ENCODE data around the gene UVSSA. TPM values are rescaled to one million over a fixed set of nuclear protein-coding genes. Genes with fewer than 3 reads are reported as not detected.

Gene UVSSA
- polyA plus RNA-seq, 1 of the 3 experiments (the other 2 are of a cell fraction), result 14.9 TPM

DNA sequence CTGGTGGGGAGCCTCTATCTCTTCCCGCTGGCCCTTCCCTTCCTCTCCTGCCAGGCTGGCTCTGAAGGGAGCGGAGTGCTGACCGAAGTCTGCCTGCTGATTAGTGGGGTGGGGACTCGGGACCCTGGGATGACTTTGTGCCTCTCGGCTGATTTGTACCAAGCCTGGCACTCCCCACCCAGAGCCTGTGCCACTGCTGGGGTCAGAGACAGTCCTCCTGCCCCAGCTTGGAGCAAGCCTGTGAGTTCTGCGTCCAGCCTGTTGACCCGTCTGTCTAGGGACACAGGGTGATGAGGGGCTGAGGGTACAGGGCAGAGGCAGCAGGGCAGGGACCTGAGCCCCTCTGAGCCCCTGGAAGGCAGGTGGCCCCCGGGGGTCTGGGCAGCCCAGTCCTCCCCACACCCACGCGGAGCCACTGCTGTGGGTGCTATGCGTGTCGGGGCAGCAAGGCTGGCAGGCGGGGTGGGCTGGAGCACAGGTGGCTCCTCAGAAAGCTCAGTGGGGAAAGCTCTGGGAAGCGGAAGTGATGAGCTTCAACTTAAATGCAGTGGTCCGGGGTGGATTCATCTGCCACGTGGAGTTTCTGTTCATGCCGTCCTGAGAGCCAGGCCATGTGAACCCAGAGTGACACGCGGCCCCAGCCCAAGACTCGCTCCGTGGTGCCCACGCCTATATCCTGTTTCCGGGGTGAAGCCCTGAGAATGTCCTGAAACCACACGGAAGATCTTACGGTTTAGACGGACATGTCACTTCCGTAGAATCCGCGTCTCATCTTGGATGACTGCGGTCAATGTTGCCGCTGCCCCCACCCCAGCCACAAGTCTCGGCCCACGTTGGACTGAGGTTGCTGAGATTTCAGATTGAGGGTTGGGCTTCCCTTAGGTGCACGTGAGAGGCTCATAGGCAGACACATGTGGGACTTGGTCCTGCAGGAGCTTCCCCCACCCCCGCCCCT is 21.1 kb upstream of the UVSSA start:
- no peaks in the 10 kb centered on the region for H3K9me2 ChIP-seq
- no peak overlapping the region for H3K4me2 ChIP-seq
- H3K79me2 ChIP-seq (ENCODE audit: insufficient read depth), result peaks cover 53% of the 10 kb centered on the region
- peaks cover 0 to 7% of the 10 kb centered on the region in 2 experiments; a peak in 2 of 4 replicates for H3K4me1 ChIP-seq (ENCODE audit: control insufficient read depth in 1 of 2, insufficient read depth in 2 of 2, low read depth in 1 of 2, low read length in 1 of 2)
- peak overlapping the region in 1 of 2 experiments; percentile 79; a peak in 2 of 4 replicates for H3K27ac ChIP-seq (ENCODE audit: low read depth in 2 of 2, low read length in 1 of 2)
- no peak overlapping the region for H3K9ac ChIP-seq
- POLR2A ChIA-PET, result interaction anchor here (0.6 kb wide), 1 partner anchor 16 kb away, joined by 3 read pairs; no protein-coding TSS in a partner anchor
- peaks cover 10% of the 10 kb centered on the region for H4K20me1 ChIP-seq (ENCODE audit: insufficient read depth)
- H3K27me3 ChIP-seq (ENCODE audit: insufficient read depth), result no peaks in the 10 kb centered on the region
- no peak overlapping the region for H3K4me3 ChIP-seq (ENCODE audit: low read depth in 2 of 2, low read length in 1 of 2)
- WGBS (ENCODE audit: low lambda C conversion rate), result 96% methylated on average over 17 of the region's 35 CpGs
- CTCF ChIA-PET, result interaction anchor here (1.6 kb wide), 1 partner anchor 7 kb away, joined by 5 read pairs; no protein-coding TSS in a partner anchor
- H3K36me3 ChIP-seq (replicated peaks in 1 of 2; ENCODE audit: control insufficient read depth in 1 of 2, insufficient read depth in 2 of 2, low read length in 1 of 2), result peaks cover 23 to 33% of the 10 kb centered on the region in 2 experiments
- DNase-seq, result no peak
- no peak overlapping the region for H2AFZ ChIP-seq (ENCODE audit: low read depth)
- H3K9me3 ChIP-seq, result no peaks in the 10 kb centered on the region
- TF ChIP-seq RXRA (IDR thresholded peaks at IDR 0.05; ENCODE audit: borderline replicate concordance, low read depth) (no peak), FOXM1 (IDR thresholded peaks at IDR 0.05; ENCODE audit: low read depth) (no peak), JUND (IDR thresholded peaks at IDR 0.05) (no peak)
- peaks cover 42% of the 10 kb centered on the region for H3F3A ChIP-seq (replicated peaks; ENCODE audit: insufficient read depth)

DNA sequence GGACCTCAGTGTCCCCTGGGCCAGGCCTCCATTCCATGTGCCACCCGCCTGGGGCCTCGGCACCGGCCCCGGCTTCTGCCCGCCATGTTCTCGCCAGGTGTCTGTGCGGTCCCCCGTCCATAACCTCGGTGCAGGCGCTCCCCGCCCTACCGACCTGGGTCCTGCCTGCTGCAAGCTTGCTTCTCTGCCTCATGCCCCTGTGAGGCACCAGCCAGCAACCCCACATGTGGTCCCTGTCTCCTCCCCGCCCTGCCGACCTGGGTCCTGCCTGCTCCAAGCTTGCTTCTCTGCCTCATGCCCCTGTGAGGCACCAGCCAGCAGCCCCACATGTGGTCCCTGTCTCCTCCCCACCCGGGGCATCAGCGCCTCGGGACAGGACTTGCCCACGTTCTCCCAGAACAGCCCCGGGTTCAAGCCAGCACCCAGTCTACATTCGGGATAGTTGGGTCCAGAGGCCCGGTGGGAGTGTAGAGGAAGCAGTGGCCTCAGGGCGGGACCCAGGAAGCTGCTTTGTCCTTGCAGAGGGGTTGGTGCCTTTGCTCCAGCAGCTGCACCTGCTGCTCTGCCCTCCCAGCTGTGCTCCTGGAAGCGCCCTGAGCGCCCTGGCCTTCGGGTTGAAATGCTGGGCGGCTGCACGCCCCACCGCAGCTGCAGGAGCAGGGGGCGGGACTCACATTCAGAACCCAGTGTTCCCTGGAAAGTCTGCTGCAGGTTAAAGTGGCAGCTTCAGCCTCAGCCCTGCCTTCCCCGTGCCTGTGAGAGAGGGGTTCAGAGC is 20.1 kb upstream of the UVSSA start:
- Histone ChIP-seq H3K9ac (no peak overlapping the region), H3K36me3 (replicated peaks in 1 of 2; ENCODE audit: control insufficient read depth in 1 of 2, insufficient read depth in 2 of 2, low read length in 1 of 2) (peaks cover 21 to 38% of the 10 kb centered on the region in 2 experiments), H3K9me3 (no peaks in the 10 kb centered on the region), H3K27ac (ENCODE audit: low read depth in 2 of 2, low read length in 1 of 2) (0 out of 4 replicates have a peak overlapping the region, but pooled peaks of 1 of the 2 experiments have one; percentile 79), H2AFZ (ENCODE audit: low read depth) (no peak overlapping the region), H3K9me2 (no peaks in the 10 kb centered on the region), H3K4me1 (ENCODE audit: control insufficient read depth in 1 of 2, insufficient read depth in 2 of 2, low read depth in 1 of 2, low read length in 1 of 2) (peaks cover 0 to 7% of the 10 kb centered on the region in 2 experiments; a peak in 2 of 4 replicates), H3F3A (replicated peaks; ENCODE audit: insufficient read depth) (peaks cover 34% of the 10 kb centered on the region), H3K27me3 (ENCODE audit: insufficient read depth) (no peaks in the 10 kb centered on the region), H4K20me1 (ENCODE audit: insufficient read depth) (peaks cover 10% of the 10 kb centered on the region), H3K4me2 (no peak overlapping the region), H3K79me2 (ENCODE audit: insufficient read depth) (peaks cover 49% of the 10 kb centered on the region), H3K4me3 (ENCODE audit: low read depth in 2 of 2, low read length in 1 of 2) (no peak overlapping the region)
- ChIA-PET POLR2A (no interaction called here), CTCF (interaction anchor here (1.2 to 1.6 kb wide), 3 partner anchors 8 to 17 kb away, joined by 3 to 5 read pairs (median 3); no protein-coding TSS in a partner anchor)
- TF ChIP-seq IRF3 (IDR thresholded peaks at IDR 0.05; ENCODE audit: low read depth, low read length) (no peak), JUND (IDR thresholded peaks at IDR 0.05) (no peak), TEAD4 (IDR thresholded peaks at IDR 0.05; ENCODE audit: borderline replicate concordance, insufficient read depth) (no peak), USF1 (IDR thresholded peaks at IDR 0.05; ENCODE audit: borderline replicate concordance, low read depth) (no peak), FOXJ3 (CRISPR knock-in tag; IDR thresholded peaks at IDR 0.05) (no peak), FOXM1 (IDR thresholded peaks at IDR 0.05; ENCODE audit: low read depth) (no peak), GATA2 (CRISPR knock-in tag; IDR thresholded peaks at IDR 0.05) (no peak), NFIC (IDR thresholded peaks at IDR 0.05; ENCODE audit: borderline replicate concordance) (no peak)
- TF ChIP-seq, protein P1, sequence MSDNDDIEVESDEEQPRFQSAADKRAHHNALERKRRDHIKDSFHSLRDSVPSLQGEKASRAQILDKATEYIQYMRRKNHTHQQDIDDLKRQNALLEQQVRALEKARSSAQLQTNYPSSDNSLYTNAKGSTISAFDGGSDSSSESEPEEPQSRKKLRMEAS (IDR thresholded peaks at IDR 0.05; ENCODE audit: low read depth), result no peak
- TF ChIP-seq, protein P2, sequence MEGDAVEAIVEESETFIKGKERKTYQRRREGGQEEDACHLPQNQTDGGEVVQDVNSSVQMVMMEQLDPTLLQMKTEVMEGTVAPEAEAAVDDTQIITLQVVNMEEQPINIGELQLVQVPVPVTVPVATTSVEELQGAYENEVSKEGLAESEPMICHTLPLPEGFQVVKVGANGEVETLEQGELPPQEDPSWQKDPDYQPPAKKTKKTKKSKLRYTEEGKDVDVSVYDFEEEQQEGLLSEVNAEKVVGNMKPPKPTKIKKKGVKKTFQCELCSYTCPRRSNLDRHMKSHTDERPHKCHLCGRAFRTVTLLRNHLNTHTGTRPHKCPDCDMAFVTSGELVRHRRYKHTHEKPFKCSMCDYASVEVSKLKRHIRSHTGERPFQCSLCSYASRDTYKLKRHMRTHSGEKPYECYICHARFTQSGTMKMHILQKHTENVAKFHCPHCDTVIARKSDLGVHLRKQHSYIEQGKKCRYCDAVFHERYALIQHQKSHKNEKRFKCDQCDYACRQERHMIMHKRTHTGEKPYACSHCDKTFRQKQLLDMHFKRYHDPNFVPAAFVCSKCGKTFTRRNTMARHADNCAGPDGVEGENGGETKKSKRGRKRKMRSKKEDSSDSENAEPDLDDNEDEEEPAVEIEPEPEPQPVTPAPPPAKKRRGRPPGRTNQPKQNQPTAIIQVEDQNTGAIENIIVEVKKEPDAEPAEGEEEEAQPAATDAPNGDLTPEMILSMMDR (IDR thresholded peaks at IDR 0.05), result no peak
- DNase-seq, result no peak
- WGBS (ENCODE audit: low lambda C conversion rate), result 95% methylated on average over 24 of the region's 30 CpGs

Measured in SK-N-SH (cell line).